Stimulated activated naive CD4-positive, alpha-beta T cell treated with Interleukin-2 at 50 U/mL for 16 hours (primary cell): ENCODE measurements around the gene BTBD2.
A peak's percentile ranks its signal among the peaks of the same experiment; 100 is the strongest.

Source experiments
- DNase-seq: peaks from one replicate; lab custom pipeline; 2025; lab: John Stamatoyannopoulos, UW

Gene BTBD2

DNA sequence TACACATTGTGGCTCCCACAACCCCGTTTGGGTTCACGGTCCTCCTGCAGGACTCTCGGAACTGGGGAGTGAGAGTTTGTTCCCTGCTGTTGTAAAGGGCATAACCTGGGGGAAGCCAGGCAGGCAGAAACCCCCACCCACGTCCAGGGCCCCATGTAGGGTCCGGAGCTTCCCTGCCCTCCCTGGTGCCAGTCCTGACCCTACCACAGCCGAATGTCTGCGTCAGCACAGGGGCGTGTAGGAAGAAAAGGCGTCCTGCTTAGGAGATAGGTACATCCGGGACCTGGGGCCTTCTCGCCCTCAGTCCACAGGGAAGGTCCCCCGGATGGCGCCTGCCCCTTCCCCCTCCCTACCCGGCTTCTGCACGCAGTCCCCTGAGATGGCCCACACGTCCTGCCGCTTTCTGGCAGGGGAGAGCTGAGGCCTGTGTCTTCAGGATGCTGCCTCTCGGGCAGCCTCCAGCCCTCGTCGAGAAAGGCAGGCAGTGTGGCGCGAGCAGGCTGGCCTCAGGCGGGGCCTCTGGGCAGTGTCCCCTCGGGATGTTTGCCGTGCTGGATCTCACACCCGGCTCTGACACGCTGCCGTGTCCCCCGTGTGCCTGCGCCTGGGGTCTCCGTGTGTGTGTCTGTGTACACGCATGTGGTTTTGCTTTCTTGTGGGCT is 55.5 kb downstream of the BTBD2 start:
- DNase-seq: no peak

DNA sequence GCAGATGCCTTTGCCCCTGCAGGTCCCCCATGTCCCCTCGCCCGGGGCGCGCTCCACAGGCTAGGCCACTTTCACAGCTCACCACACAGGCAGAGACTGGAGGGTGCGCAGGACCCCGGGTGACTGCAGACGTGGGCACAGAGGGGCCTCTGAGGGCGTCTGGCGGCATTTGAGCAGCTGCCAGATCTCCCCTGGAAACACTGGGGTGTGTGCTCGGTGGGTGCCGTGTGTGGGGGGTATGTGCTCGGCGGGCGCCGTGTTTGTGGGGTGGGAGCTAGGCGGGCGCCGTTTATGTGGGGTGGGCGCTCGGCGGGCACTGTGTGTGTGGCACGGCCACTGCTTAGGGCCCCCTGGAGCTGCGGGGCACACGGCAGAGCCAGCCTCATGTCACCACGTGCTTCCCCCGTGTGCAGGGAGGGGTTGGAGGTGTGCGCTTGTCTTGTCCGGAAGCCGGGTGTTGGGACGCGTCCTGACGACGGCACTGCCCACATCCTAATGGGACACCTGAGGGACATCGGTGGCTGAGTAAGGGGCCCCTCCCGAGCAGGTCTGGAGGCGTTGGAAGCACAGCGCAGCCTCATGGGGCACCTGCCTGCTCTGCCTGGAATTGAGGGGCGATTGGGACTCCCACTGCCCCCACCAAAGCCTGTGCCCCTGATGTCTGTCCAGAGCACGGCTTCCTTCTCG is 57.8 kb downstream of the BTBD2 start:
- DNase-seq: no peak

DNA sequence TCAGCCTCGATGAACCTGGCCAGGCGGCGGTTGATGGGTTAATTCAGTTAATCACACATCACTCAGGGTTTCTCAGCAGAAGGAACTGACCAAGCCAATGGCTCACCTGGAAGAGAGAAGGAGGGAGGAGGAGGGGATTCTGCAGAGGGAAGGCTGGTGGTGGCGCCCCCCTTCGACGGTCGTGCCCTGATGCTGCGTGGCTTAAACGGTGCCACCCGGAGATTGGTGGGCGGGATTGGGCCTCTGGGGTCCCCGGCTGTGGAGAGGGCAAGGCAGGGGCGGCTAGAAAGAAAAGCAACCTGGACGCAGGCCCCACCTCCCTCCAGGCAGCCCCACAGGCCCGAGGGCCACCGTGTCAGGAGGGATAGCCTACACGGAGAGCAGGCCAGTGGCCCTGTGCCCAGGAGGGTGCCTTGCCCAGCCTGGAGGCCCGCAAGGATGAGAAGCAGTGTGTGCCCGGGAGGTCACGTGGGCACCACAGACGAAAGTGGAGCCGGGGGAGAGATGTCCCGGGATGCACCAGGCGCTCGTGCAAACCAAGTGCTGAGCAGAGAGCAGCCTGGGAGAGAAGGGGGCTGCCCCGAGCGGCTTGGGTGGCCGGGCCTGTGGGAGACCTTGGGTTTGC is 58.5 kb downstream of the BTBD2 start:
- DNase-seq: no peak

DNA sequence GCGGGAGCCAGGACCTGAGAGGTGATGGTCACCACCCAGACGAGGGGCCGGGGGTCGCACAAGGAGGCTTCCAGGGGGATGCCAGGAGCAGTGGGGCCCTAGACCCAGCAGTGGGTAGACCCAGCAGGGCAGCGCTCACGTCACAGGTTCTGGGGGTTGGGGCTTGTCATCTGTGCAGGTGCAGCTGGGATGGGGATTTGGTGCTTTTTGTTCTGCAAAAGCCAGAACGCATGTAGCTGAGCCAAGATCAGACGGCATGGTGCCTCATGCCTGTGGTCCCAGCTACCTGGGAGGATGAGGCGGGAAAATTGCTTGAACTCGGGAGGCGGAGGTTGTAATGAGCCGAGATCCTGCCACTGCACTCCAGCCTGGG is 59.4 kb downstream of the BTBD2 start:
- no peak for DNase-seq

DNA sequence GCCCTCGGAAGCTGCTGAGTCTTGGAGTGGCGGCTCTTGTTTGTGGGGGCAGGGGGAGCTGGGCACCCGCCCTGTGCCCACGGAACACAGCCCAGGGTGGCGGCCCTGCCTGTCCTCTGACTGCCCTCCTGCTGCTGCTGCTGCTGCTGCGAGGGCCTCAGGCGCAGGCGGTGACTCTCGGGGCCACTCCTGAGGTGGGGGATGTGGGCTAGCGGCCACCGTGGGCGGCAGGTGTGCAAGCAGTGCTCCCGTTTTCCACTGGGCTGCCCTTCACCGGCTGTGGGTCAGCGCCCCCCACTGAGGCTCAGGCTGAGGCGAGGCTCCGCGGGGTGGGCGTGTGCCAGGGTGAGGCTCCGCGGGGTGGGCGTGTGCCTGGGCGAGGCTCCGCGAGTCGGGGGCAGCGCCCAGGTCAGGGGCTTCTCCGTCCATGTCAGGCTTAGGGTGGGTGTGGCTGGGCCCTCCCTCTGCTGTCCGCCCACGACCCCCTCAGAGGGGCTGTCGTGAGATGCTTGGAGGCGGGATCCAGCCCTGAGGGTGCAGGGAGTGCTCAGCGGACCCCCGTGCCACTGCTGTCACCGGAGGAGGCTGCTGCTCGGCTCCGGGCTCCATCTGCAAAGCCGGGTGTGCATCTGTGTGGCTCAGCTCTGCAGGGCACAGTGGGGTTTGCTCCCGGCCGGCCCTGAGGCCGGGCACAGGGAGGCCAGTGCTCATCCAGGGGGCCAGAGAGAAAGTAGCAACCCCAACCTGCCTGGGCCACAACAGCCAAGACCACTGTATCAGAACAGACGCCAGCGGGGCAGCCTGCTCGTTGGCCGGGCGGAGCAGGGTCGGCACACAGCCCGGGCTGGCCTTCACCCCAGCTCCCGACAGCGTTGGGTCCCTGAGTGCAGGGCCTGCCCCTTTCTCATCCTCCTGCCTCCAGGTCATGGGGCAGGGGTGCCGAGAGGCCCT is 60.1 kb downstream of the BTBD2 start:
- DNase-seq: no peak

DNA sequence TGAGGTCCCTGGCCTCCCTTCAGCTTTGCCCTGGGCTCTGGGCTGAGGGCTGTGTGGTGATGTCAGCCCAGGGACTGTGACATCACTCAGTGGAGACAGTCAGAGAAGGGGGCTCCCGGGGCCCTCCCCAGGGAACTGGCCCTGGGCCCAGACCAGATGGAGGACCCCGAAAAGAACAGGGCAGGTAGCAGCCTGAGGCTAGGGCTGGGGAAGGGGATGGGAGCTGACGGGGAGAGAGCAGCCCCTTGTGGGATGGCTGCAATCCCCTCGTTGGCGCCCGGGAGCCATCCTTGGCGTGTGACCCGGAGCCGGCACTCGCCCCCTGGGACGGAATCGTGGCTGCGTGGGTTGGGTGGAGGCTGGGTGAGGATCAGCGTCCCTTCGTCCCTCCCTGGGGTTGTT is 61.0 kb downstream of the BTBD2 start:
- no peak for DNase-seq

DNA sequence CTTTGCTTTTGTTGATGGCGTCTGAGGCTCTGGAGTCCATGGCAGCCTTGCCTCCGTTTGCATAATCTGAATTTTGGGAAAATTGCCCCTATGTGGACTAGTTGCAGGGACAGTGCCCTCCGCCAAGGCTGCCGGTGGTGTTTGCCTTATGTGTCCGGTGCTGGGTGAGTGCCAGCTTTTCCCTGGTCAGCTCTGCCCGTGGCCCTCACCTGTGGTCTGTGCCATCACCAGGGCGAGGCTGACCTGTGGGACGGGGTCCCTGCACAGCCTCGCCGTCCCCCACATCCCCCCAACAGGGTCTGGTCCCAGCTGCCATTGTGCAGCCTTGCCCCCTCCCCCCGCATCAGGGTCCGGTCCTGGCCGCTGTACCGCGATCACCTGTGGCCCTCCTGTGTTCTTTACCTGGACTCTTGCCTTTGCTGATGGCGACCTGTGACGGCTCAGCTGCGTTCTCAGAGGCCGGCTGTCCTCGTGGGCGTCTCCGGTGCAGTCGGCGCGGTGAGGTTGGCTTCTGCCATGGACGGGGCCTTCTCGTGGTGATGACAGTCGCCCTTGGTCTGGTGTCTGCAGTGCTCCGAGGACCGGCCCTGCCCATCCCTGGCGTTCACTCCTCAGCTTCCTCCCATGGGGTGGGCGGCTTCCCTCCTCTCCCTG is 61.9 kb downstream of the BTBD2 start:
- no peak for DNase-seq

DNA sequence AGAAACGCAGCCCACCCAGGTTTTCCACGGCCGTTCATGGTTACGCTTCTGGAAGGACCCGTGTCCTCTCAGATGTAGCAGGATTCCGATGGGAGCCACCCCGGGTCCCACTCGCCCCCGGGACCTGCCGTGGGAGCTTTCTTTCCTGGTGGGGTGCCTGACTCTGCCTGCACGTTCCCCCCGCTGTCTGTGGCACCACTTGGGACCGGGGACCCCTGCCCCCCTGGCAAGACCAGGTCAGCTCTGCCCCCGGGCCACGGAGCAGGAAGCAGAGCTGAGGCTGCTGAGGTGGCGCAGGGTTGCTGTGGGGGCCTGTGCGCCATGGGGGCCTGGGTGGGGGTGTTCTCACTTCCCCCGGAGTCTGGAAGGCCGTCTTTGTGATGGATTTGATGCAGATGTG is 62.5 kb downstream of the BTBD2 start:
- DNase-seq: no peak

DNA sequence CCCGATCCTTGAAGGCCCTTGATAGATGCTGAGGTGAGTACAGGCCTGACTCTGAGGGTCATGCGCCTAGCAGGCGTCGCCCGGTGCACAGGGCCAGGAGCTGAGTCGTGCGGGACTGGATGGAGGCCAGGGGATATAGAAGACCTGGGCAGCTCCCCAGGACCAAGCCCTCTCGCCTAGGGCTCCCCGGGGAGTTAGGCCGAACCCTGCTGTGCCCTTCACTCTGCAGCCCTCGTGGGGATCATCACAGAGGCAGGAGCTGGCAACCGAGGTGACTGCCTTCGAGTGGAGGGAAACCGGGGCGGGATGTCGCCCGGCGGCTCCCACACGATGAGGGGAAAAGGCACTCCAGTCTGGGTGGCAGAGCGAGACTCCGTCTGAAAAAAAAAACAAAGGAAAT is 62.9 kb downstream of the BTBD2 start:
- DNase-seq: no peak

DNA sequence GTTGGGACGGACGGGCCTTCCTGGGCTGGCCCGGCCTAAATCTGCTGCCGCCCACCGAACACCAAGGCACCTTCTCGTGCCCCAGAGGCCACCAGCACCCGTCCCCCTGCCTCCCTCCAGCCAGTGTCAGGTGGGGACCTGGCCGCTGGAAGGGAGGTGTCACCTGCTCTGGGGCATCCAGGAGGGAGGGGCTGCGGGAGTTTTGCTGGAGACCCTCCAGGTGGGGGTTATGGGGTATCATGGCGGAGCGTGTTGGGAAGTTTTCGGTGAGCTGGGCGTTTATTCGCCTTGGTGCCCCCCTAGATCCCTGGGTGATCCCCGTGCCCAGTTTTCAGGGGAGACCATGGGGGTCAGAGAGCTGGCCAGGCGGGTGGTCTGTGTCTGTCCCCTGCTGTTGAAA is 64.9 kb downstream of the BTBD2 start:
- no peak for DNase-seq

DNA sequence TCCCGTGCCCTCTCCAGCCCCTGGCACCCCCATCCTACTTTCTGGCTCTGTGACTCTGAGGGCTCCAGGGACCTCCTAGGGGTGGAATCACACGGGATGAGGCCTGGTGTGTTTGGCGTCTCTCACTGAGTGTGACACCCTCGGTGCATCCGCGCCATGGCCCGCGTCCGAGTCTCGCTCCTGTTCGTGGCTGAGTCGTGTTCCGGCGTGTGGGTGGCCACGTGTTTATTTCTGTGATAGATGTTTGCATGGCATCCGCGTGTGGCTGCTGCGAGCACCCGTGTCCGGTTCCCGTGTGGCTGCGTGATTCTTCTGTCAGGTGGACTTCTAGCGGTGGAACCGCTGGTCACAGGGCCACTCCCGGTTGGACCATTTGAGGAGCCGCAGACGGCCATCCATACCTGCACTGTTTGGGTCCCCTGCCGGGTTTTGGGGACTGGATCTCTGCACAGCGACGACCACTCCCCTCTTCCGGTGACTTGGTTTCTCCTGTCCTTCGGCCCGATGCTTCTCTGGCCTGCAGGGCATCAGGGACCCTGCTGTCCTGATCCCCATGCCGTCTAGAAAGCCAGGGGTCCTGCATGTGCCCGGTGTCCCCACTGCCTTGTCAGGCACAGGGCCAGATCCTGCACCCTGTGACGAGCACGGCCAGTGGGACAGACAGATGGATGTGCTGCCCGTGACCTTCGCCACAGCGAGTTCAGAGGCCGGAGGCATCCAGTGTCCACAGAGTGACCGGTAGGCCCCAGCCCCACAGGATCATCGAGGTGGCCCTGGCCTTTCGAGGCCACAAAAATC is 66.0 kb downstream of the BTBD2 start:
- no peak for DNase-seq

DNA sequence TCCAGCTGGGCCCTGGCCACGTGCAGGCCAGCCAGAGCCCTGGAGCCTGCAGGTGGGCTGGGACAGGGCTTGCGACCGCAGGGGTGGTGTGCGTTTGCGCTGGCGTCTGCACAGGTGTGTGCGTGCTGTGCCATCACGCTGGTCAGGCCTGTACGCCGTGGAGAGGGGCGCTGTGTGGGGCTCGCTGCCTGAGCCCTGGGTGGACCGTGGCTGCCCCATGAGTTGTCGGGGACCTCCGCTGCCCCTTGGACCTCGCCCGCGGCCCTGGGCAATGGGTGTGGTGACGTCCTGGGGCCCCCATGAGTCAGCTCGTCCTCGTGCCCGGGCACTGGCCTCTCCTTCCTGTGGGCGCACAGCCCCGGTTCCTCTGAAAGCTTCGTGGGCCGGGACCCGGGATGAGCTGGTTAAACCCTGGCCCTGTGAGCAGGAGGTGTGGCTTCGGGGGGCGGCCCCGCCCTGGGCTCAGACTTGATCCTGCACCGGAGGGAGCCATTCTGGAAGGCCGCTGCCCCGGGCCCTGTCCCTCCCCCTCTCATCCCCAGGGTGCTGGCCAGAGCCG is 67.8 kb downstream of the BTBD2 start:
- no peak for DNase-seq

DNA sequence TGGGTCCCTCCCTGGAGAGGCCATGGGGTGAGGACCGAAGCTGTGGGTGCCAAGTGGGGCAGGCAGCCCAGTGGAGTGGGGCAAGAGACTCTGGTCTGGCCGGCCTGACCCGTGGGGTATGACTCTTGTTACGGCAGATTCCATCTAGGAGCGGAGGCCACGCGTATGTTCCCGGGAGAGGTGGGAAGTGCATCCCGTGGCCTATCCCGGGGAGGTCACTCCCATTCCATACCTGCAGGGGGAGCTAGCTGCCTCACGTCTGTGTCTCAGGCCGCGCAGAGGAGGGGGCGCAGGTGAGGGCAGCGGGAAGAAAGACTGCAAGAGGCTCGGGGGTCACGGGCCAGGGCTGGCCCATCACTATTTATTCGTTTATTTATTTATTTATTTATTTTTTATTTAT is 69.6 kb downstream of the BTBD2 start:
- no peak for DNase-seq

DNA sequence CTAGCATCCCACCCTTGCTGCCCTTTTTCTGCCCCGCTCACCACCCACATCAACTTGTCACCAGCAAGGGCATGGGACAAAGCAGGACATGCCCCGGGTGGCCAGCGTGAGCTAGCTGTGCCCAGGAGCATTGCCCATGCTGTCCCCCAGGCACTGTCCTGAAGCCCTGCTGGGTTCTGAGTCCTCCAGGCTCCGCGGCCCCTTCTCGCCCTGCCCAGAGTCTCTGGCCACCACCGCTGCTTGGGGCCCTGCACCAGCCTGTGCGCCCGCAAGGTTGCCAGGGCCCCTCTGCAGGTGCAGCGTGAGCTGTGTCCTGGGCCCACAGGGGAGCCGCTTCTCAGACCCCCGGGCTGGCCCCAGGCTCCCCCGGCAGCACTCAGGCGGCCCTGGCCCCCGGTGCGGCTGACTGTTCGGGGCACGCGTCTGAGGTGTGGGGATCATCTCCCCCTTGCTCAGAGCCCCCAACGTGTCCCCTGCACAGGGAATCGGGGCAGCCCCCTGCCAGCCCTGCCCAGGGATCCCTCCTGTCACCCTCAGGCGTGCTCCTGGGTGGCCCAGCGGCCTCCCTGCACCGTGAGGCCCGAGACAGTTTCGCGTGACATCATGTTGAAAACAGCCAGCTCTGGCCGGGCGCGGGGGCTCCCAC is 70.5 kb downstream of the BTBD2 start:
- no peak for DNase-seq

DNA sequence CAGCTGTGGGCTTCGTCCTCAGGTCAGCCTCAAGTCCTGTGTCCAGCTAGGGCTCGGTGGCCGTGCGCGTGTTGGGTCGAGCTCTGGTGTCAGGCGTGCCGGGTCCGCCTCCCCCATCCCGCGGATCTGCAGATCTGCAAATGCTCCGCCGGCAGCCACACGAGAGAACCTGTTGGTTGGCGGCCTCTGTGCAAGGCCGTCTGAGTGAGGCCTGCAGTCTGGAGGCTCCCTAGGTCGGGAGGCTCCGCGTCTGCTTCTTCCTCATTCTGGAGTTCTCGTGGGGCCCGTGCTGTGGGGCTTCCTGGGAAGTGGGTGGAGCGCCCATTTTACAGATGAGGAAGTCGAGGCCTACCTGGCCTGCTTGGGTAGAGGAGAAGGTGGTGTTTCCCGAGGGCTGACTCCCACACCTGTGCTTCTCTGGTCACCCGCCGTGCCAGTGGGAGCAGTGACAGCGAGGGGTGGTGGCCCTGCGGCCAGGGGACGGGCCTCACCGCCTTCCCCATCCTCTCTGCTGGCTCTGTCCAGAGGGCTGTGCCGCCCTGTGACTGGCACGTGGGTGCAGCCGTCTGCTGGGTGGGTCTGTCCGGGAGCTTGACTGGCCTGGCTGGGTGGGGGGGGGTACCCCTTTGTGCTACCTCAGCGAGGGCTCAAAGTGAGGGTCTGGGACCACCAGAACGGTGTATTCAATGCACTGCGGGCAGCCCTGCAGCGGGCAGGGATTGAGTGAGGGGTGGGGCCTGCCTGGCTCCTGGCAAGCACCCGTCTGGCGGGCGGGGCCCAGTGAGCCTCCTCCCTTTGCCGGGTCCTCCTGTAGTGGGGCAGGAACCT is 71.2 kb downstream of the BTBD2 start:
- no peak for DNase-seq

DNA sequence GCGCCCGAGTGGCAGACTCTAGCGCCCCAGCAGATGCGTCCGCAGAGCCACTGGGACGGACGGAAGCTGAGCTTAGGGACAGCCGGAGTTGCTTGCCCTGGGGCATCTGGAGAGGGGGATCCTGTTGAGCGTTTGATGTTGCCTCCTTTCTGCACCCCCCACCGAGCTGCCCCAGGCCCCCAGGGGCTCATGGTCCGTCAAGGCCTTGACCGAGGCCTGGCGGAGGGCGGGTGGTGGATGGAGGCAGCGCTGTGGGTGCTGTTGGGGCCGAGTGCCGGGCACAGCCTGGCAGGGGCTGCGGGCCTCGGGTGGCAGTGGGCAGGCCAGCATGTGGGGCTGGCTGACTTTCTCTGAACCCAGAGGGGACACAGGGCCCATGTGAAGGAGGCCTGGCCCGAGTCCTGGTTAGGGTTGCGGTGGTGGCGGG is 71.8 kb downstream of the BTBD2 start:
- DNase-seq: no peak

DNA sequence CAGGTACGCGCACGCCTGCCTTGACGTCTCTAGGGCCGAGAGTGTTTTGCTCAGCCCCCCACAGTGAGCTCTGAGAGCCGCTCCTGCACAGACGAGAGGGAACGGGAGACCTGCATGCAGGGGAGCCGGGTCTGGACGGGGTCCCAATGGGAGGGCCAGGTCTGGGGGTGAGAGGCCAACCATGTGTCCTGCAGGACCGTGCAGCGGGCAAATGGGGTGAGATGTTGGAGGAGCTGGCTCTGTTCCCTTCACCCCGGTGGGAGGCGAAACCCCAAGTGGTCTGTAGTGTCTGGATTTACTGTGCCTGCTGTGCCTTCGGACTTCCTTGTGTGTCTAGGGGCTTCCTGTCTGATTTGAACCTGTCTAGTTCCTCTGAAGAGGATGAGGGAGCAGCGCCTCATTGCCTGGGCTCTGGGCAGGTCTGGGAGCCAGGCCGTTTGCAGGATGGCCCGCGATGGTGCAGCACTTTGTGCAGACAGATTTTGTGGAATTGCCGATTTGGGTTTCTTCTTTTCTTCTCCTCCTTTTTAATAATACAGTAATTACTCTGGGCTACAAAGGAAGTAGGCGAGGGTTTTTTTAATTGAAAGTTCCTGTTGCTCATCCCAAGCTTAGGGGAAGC is 72.5 kb downstream of the BTBD2 start:
- no peak for DNase-seq

DNA sequence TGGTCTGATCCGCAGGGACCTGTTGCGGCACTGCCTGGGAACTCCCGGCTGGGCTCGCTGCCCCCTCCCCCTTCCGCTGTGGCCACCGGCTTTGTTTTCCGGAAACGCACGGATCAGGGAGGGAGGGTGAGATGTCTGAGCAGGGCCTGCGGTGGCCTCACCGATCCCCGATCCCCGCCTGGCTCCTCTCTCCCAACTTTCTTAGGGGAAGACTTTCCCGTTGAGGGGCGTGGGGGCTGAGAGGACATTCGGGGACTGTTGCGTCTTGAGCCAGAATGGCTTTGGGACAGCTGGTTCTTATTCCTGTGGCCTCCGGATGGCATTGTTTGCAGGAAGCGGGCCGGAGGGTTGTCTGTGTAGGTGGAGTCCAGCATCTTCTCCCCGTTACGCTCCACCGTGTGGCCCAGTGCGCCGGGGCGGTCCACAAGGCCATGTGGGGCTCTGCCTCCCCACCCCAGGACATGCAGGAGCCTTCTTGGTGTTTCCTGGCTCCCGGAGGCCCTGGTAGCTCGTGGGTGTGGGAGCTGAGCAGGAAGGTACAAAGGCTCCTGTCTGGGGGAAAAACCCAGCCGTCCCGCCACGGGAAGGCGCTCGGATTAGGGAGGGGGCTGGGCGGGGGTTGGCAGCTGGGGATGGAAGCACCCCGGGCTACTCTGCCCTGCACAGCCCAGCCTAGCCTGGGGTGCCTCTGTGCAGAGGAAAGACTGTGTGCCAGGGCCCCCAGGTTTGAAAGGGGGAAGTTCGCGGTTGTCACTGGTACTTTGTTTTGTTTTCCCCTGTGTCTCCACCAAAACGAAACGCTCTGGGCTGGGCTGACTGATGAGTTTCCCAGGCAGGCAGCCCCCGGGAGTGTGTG is 73.2 kb downstream of the BTBD2 start:
- peak; percentile 69 for DNase-seq
